HG03095 (cell line): Measurements from ENCODE around the gene MAN1B1.
A peak's percentile ranks its signal among the peaks of the same experiment; 100 is the strongest.

Source experiments
- ATAC-seq: cut with Tn5 transposase; IDR thresholded peaks from one replicate; pipeline ENCODE4 v1.9.1; 2021; ENCODE audit warnings: moderate library complexity; ENCODE audit not compliant: unreplicated experiment

MAN1B1 gene

GRCh38 chr9:137068539-137069507 lies 18.0 kb upstream of the MAN1B1 start:
- no peak for ATAC-seq

GRCh38 chr9:137069508-137070091 lies 17.2 kb upstream of the MAN1B1 start:
- ATAC-seq = no peak

- peak; percentile 50 for ATAC-seq
These were observed 16.4 kb upstream of the MAN1B1 start, which contains the start of gene SAPCD2 for GRCh38 chr9:137070201-137070905. Gene SAPCD2 (minus strand): TSS chr9:137070557. CDS start chr9:137070460, 97 bp downstream.

GRCh38 chr9:137070906-137071275 lies 15.9 kb upstream of the MAN1B1 start:
- ATAC-seq = peak; percentile 7

GRCh38 chr9:137071282-137071681 lies 15.5 kb upstream of the MAN1B1 start:
- no peak for ATAC-seq

- no peak for ATAC-seq
These were observed 12.8 kb upstream of the MAN1B1 start for GRCh38 chr9:137073992-137074399.

- no peak for ATAC-seq
These were observed 12.0 kb upstream of the MAN1B1 start for GRCh38 chr9:137074657-137075274.

GRCh38 chr9:137075275-137075775 lies 11.5 kb upstream of the MAN1B1 start:
- ATAC-seq = no peak

GRCh38 chr9:137076636-137077009 lies 10.2 kb upstream of the MAN1B1 start:
- no peak for ATAC-seq

- peak; percentile 38 for ATAC-seq
These were observed 9.6 kb upstream of the MAN1B1 start, which contains the start of gene UAP1L1 for GRCh38 chr9:137077010-137077747. Gene UAP1L1 (plus strand): TSS chr9:137077517. CDS start chr9:137077533, 16 bp downstream.

GRCh38 chr9:137077758-137078693 lies 8.8 kb upstream of the MAN1B1 start:
- ATAC-seq = peak; percentile 21

- ATAC-seq = no peak
These were observed 7.9 kb upstream of the MAN1B1 start for GRCh38 chr9:137078701-137079400.

GRCh38 chr9:137079401-137079787 lies 7.4 kb upstream of the MAN1B1 start:
- no peak for ATAC-seq

- ATAC-seq = no peak
These were observed 6.3 kb upstream of the MAN1B1 start for GRCh38 chr9:137080260-137081122.

- ATAC-seq = no peak
These were observed 4.4 kb upstream of the MAN1B1 start for GRCh38 chr9:137082222-137082924.

GRCh38 chr9:137082925-137083290 lies 3.9 kb upstream of the MAN1B1 start:
- no peak for ATAC-seq
